Activated CD4-positive, CD25-positive, alpha-beta regulatory T cell treated with anti-CD3 and anti-CD28 coated beads, Interleukin-2, amount 50 U/mL, for 72 hours (primary cell): ENCODE data around the gene ABCF2.
A peak's percentile ranks its signal among the peaks of the same experiment; 100 is the strongest.

ENCODE experiments used
- DNase-seq: peaks from one replicate; pipeline ENCODE4 v3.0.0; 2021

The ABCF2 gene

DNA sequence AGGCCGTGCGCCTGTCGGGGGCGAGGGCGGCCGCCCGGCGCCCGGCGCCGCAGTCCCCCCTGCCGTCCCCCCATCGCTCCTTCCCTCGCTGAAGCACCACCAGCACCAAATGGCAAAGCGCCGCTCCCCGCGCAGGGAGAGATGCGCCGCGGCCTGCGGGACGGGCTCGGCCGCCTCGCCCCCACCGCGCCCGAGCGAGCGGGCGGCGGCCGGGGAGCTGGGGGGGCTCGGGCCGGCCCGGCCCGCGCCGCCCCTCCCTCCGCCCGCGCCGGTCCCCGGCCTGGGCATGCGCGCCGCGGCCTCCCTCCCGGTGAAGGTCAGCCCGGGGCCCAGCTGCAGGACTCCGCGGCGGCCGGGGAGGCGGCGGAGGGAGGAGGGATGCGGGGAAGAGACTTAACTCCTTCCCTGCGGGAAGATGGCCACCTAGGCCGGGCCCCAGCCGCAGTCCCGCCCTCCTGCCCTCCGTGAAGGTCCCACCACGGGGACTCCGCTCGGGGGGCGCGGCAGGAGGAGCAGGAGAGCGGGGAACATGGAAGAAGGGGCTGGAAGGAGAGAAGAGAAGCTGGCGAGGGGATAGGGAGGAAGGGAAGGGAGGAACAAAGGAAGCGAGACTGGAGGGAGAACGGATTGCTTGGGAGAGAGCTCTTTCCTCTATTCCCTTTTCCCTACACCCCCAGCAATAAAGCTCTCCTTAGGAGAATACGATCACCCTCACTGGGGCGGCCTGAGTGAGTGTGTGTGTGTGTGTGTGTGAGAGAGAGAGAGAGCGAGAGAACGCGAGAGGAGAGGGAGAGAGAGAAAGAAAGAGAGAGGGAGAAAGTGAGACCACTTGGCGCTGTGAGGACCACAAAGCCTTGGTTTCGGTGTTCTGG, 24.9 kb upstream of the ABCF2 start:
- no peak for DNase-seq

DNA sequence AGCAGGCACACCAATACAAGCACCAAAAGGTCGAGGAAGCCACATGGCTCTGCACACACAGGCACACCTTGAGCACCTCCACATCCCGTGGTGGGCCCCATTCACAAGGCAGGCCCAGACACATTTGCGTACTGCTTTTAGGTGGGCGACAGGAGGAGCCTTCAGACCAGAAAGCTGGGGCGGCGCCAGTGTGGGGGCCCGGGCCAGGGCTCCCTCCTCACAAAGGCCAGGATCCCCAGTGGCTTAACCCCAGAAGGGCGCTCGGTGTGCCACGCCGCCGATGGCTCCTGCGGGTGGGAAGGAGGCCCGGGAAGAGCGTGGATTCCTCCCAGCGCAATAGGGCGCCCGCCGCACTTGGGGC, 24.3 kb upstream of the ABCF2 start:
- DNase-seq: no peak

DNA sequence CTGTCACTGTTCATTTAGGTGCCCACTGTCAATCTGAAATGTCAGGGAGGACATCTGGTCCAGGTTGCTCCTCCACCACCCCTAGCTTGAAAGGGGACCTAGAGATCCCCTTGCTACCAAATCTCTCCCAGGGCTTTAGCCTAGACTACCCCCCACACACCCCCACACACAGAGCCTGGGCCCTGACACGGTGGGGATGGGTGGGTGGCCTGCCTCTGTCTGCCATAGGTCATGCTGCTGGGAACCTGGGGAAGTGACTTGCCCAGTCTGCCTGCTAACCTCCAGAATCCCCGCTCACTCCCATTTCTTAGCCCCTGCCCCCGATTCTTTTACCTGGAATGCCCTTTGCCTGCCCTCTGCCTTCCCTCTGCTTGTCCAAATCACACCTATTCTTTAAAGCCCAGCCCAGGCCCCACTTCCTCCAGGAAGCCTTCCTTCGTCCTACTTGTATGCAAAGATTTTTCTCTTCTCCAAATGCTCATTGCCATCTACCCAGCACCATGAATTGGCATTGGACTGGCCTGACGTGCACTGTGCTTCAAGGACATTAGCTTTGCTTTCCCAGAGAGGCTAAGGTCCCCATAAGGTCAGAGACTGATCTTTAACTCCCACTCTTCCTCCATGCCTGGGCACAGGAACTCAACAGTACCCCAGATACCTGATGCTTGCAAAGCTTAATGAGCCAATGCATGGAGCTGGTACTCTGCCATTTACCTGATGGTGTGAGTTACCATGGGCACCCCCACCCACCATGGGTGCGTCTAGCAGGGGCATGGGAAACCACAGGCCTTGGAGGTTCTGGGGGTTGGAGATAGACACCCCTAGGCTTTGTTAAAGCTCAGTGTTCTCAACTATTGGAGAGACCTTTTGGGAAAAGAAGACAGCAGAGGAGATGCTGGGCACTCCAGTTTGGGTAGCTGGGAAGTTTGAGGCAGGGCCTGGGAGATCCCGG, 23.5 kb upstream of the ABCF2 start:
- DNase-seq: no peak

DNA sequence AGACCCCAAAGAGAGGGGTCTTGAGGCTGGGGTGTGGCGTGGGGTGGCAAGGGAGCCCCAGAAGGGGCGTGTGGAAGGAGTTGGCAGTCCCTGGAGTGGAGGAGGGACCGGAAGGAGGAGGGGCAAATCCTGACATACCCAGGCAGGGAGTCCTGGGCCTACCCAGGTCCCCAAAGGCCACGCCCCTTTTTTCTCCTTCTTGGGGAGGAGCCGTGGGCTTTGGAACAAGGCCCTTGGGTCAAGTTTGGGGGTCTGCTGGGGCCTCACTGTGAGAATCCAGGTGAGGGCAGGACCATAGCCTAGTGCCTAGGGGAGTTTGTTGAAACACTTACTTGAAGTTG, 22.7 kb upstream of the ABCF2 start:
- no peak for DNase-seq

DNA sequence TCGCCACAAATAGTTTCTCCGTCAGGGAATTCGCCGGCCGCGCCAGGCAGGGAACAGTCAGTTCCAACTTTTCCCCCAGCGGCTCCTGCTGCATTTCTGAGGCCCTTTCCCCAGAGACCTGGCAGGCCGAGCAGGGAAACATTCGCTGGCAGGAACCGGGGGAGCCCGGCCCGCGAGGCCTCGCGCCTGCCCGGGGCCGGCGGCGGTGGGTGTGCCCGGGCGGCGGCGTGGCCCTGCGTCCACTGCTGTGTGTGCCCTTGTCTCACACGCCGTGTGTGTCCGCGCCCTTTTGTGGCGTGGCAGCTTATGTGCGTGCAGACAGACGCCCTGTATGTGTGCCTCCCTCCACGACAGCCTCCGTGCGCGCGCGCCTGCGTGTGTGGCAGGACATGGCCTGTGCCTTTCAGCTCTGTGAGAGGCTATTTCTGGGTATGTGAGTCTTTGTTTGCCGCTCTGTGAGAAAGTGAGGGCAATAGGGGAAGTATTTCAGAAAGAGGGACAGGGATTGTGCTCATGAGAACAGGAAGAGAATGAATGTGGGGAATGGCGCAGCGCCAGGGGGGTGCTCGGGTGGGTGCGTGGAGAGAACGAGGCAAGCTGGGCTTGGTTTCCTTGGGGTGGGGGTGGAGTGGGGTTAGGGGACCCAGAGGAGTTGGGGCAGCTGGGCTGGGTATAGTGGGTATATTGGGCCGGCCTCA, 22.2 kb upstream of the ABCF2 start:
- DNase-seq: no peak

DNA sequence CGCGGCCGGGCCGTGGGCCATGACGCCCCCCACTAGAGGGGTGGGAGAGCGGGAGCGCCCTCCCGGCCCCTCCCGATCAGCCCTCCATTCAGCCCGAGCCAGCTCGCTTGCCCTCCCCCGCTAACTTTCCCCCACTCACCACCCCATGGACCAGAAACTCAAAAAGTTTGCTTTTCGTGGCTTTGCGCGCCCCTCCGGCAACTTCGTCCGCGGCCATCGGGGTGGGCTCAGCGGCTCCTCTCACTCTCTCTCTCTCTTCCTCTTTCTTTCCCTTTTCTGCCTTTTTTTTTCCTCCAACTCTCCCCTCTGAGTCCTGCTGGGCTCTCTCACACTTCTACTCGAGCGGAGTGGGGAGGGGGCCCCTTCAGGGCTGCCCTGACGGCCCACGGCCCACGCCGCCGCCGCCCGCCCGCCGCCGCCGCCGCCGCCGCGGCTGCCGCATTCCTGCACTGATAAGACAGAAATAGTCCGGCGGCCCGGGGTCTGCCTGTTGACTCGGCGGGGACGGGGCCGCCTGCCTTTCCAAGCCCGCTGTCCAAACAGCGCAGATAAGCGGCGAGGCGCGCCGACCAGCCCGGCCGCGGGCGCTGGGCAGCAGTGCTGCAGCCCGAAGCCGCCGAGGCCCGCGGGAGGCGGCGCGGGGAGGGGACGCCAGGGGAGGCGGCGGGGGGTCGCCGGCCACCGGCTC, 21.5 kb upstream of the ABCF2 start, which contains the start of gene SMARCD3:
SMARCD3 (minus strand) TSS at position 349 of the 688 bp plus-strand sequence; CDS start at position 217, 132 bp downstream.
- DNase-seq: no peak

DNA sequence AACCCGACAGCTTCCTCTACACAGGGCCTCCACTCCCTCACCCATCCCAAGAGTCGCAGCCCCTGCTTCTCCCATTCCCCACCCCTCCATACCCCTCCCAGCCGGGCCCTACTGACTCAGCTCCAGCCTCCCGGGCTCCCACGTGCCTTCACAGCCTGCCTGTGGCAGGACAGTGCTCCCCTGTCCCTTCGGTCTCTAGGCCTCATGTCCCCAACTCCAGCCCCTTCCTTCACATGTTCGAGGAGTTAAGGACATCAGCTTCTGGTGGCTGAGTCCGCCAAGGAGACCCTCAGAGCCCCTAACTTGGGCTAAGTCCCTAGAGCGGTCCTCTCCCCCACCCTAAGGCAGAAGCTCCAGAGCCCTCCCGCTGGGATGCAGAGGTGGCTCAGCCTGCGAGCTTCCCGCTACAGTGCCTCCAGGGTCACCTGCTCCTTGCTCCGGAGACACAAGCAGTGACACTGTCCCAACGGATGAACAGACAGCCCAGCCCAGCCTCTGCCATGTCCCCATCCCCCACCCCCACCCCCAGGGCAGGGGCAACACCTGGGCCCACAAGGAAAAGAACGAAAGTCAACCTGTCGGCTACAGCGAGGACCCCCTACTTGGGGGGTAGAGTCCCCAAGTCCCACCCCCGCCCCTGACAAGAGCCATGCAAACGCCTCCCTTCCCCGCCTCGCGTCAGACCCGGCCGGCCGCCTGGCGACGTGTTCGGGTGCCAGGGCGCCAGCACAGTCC, 20.8 kb upstream of the ABCF2 start:
- no peak for DNase-seq

DNA sequence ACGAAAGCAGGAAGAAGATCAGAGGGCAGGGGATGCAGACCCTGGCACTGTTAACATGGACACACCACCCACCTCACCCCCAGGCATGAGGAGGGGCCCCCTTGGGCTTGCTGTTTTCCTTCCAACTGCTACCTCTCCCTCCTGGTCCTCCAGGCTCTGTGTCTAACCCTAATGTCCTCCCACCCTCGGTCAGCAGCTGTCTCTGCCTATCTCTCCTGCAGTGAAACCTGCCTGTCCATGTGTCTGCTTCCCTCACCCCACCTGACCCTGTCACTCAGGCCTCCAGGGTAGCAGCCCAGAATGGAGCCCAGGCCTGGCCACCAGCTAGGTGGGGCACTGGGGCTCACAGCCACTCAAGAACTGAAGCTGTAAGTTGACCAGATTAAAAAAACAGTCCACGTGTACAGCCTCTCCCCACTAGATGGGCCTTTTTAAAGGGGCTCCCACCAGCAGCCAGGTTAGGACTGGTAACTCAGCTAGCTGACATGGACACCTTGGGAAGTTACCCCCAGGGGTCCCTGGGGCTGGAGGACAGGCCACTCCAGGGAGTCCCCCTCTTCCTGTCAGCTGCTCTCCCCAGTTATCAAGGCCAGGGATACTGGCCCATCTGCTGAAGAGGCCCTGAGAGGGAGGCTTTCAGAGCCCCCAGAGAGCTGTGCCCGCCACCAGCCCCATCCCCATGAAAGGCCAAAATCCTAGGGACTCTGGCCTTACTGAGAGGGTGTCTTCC, 20.0 kb upstream of the ABCF2 start:
- no peak for DNase-seq

DNA sequence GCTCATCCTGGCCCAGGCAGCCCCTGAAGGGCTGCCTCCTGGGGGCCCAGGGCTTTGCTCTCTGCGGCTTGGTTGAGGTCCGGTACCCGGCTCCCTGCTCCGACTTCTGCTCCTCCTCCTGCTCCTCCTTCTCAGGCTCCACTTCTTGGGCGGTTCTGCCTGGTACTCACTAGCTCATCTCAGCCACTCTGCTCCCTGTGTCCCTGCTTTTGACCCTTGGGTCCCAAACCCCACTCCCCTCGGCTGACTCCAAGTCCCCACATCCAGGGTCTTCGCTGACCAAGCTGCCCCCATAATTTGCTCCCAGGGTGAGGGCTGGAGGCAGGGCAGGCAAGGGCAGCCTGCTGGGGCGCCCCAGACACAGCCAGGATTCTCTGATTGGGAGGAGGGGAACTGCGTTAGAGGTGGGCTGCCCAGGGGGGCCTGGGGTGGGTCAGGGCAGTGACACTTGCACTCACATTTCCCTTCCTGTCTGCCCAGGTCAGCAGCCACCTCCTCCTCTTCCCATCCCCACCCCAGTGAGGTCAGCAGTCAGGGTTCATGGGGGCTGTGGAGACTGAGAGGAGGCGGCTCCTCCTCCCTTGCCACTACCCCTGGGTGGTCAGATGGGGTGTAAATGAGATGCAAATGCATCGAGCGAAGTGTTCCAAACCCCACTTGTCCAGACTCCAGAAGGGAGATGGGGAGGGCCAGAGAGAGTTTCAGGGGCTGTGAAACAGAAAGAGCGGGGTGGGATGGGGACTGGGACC, 19.3 kb upstream of the ABCF2 start:
- no peak for DNase-seq

DNA sequence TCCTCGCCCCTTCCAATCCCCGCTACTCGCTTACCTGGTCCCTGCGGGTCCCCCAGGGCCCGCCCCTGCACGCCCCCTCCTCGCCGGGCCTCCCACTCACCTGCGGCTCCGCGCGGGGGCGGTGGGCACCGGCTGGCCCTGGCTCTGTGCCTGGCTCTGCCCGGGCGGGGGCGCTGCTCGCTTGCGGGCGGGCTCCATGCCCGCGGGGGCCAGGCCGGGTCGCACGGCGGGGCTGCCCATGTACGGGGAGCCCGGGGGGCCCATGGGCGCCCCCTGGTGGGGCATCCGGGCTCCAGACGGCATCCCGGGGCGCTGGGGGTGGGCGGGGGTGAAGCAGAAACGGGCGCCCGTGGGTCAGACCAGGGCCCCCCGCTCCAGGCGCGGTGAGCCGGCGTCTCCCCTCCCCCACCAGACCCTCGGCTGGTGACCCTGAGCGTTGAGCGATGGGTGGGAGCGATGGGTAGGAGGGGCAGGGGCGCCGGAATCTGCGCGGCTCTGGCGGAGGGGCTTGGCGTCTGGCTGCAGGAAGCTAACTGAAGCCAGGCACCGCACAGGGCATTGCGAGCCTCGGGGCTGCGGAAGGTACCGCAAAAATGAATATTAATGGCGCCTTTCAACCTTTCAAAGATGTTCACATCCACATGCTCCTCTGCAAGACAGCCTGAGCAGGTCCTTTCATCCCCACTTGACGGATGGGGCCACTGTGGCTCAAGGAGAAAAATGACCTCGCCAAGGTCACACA, 18.5 kb upstream of the ABCF2 start:
- peak; percentile 62 for DNase-seq

DNA sequence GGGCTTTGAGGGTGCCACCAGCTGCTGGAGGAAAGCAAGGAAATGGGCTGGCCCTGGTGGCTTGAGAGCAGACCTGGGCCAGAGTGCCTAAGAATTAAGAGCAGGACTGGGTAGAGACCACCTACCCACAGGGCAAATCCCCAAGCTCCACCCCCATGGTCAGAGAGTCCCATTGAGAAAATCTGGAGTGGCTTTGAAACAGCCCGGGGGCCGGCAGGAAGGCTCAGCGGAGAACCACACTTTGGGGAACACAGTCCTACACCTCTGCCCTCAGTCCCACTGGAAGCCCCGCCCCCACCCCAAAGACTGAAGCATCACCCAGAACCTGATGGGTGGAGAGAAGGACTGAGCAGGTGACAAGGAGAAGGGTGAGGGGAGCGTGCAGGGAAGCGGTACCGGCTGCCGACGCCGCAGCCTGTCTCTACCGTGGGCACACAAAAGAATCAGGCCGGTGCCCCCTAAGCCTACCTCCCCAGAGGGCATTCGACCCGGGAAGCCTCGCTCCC, 17.9 kb upstream of the ABCF2 start:
- no peak for DNase-seq

DNA sequence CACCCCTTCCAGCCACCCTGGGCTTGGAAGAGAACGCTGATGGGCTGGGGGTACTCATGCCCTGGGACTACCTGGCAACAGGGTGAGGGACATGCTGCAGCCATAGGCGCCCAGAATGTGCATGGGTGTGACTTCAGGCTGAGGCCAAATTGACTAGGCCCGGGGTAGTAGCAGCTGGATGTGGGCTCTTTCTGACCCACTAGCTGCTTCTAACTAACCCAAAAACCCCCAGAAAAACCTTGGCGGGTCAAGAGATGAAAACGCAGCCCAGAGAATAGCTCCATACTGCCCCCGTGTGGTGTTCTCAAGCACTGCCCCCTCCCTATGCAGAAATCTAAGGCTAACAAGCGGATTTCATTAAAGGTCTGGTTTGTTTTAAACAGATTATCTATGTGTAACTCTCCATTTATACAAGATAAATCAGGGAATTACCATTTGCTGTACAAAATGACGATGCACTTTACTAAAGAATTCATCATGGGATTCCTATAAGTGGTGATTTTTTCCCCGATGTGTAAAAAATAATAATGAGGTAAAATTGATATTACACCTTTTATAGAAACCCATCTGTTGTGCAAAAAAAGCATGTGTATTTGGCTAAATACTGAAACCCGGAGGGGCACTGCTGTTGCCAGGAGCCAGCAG, 17.3 kb upstream of the ABCF2 start:
- DNase-seq: peak; percentile 71

DNA sequence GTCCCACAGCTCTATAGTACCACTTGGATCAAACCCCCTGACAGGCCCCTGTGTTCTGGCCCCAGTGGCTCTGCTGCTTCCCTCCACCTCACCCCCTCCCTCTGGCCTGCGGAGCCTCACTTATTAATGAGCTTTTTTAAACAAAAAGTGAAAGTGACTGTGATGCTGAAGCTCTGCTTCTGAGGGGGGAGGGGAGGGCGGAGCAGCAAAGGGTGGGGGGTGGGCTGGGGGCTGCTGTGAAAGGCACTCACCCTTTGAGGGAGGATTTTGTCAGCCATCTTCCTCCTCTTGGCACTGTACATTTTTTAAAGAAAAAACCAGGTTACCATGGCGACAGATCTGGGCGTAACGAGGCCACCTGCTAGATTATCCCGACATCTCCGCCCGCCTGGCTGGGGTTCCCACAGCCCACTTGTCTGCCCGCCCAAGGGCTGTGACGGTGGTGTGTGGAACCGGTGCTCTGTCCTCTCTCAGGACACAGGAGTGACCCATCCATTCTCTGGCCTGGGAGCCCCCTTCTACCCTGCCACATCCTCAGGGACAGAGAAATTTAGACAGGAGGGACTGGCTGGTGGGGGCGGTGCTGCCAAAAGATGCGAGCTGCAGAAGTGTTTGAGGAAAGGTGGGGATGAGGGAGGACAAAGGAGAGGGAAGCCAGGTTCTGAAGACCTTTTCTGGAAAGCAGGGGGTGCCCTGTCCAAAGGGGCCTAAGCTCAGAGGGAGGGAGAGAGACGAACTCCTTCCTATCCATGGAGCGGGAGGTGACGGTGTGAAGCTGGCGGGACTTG, 16.6 kb upstream of the ABCF2 start:
- no peak for DNase-seq

DNA sequence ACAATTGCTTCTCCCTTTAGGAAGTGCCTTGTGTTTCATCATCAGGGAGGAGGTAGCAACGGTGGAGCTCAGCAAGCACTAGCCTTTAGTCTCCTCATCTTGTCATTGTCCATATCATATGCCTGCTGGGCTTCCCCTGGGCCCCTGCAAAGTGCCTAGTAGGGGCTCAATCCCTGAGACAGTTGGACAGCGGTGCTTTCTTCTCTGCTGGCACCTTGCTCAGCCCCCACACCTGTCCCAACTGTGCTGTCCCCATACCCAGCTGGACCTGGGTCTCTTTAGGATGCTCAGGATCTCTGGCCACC, 16.0 kb upstream of the ABCF2 start:
- DNase-seq: no peak

DNA sequence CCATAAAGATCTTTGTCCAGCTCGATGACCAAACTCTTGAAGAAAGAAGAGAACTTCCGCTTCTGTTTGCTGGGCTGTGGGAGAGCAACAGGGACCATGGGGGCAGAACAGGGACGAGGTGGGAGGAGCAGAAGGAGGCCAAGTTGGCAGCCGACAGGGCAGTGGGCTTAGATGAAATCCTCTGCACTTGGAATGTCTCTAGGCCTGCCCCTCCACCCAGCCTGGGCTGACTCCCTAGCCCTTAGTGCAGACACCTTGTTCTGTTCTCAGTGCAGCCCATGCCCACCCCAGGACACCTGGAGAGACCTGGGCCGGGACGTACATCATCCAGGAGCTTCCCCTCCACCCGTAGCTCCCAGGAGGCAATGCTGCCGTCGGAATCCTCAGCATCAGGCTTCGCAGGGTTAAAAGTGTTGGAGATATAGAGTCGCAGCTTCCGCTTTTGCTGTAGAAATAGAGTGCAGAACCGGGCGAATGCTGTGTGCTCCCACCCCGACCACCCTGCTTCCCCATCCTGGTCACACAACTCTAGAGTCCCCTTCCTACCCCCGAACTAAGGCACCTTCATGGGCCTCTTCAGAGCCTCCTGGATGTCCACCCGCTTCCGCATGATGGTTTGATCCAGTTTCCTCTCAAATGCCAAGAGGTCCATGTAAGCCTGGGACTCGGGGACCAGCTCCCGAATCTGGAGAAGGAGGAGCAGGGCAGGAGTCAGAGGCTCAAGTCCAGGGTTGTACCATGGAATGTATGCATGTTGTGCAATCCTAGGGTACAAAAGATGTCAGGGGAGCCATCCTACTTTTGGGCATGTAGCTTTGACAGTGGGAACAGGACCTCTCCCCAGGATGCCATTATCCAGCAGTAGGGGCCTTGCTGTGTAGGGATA, 15.4 kb upstream of the ABCF2 start:
- DNase-seq: no peak

DNA sequence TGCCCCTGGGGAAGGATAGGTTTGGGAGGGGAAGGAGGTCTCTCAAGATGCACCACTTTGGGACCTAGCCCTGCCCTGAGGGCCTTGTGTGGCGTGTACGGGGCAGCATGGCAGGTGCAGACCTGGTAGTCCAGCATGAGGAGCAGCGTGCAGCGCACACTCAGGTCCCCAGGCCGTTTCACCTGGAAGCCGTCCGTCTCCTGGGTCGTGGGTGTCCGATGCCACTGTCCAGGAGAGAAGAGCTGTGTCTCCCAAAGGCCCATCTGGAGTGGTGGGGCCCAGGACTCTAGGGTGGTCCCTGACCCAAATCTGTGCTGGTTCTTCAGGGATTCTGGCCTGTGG, 14.7 kb upstream of the ABCF2 start:
- DNase-seq: no peak
